Liver (tissue), 3 donors: ENCODE measurements around the gene APOBEC3A.

Source experiments
- CTCF ChIP-seq: fragments of 150-350 bp; IDR thresholded peaks from 2 replicates; pipeline ENCODE4 v1.5.1; 2017; ENCODE audit warnings: improper control_type of control experiment, low read depth, low read length; ENCODE audit not compliant: missing input control
- EGR1 ChIP-seq, 2 donors: IDR thresholded peaks; 2 replicates each; pipeline ENCODE4 v1.6.1; 2016 to 2018; ENCODE audit warnings: antibody characterized with exemption in 2 of 2, low read depth in 2 of 2
- JUND ChIP-seq, 2 donors: IDR thresholded peaks; 2 replicates each; pipeline ENCODE4 v1.6.1; 2016; ENCODE audit warnings: antibody characterized with exemption in 2 of 2
- MAX ChIP-seq: IDR thresholded peaks from 2 replicates; pipeline ENCODE4 v1.6.1; 2016; ENCODE audit warnings: antibody characterized with exemption
- RAD21 ChIP-seq, 2 donors: IDR thresholded peaks; 2 replicates each; pipeline ENCODE4 v1.6.1; 2016; ENCODE audit warnings: antibody characterized with exemption in 2 of 2, mild to moderate bottlenecking in 2 of 2
- SP1 ChIP-seq: IDR thresholded peaks from 2 replicates; pipeline ENCODE4 v1.6.1; 2018; ENCODE audit warnings: antibody characterized with exemption, mild to moderate bottlenecking
- TAF1 ChIP-seq: conservative IDR thresholded peaks from 2 replicates; pipeline ENCODE4 v1.6.1; 2016; ENCODE audit warnings: antibody characterized with exemption, mild to moderate bottlenecking
- TF ChIP-seq, protein P1 (sequence below): IDR thresholded peaks from 2 replicates; pipeline ENCODE4 v1.6.1; 2016; ENCODE audit warnings: antibody characterized with exemption, mild to moderate bottlenecking
- donor health status: healthy.
- donor health status: healthy.

- TF ChIP-seq CTCF (no peak), TAF1 (no peak), MAX (no peak), SP1 (no peak), RAD21 (IDR thresholded peaks at IDR 0.05) (no peak), JUND (IDR thresholded peaks at IDR 0.05) (no peak), EGR1 (IDR thresholded peaks at IDR 0.05; ENCODE audit: low read depth in 2 of 2) (no peak)
- TF ChIP-seq, protein P1, sequence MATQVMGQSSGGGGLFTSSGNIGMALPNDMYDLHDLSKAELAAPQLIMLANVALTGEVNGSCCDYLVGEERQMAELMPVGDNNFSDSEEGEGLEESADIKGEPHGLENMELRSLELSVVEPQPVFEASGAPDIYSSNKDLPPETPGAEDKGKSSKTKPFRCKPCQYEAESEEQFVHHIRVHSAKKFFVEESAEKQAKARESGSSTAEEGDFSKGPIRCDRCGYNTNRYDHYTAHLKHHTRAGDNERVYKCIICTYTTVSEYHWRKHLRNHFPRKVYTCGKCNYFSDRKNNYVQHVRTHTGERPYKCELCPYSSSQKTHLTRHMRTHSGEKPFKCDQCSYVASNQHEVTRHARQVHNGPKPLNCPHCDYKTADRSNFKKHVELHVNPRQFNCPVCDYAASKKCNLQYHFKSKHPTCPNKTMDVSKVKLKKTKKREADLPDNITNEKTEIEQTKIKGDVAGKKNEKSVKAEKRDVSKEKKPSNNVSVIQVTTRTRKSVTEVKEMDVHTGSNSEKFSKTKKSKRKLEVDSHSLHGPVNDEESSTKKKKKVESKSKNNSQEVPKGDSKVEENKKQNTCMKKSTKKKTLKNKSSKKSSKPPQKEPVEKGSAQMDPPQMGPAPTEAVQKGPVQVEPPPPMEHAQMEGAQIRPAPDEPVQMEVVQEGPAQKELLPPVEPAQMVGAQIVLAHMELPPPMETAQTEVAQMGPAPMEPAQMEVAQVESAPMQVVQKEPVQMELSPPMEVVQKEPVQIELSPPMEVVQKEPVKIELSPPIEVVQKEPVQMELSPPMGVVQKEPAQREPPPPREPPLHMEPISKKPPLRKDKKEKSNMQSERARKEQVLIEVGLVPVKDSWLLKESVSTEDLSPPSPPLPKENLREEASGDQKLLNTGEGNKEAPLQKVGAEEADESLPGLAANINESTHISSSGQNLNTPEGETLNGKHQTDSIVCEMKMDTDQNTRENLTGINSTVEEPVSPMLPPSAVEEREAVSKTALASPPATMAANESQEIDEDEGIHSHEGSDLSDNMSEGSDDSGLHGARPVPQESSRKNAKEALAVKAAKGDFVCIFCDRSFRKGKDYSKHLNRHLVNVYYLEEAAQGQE, result no peak
Observed at GRCh38 chr22:38953577-38954413, 3.6 kb upstream of the APOBEC3A start.
